CD14-positive monocyte (primary cell): Measurements from ENCODE around the gene FBH1. TPM values are rescaled to one million over a fixed set of nuclear protein-coding genes. Genes with fewer than 3 reads are reported as not detected.

Source experiments
- DNase-seq, 3 donors: peaks; one replicate each; pipeline ENCODE4 v3.0.0-alpha.2; 2011 to 2022
- H2AFZ ChIP-seq: 2 replicates; pipeline ENCODE4 v1.6.0; 2012; ENCODE audit warnings: mild to moderate bottlenecking, low read depth, low read length, inconsistent platforms; ENCODE audit not compliant: insufficient read depth, poor library complexity, severe bottlenecking
- H3K27ac ChIP-seq, 2 donors: 1 replicate in 1 of 2; 2 replicates in 1 of 2; pipeline ENCODE4 v1.5.1; 2012 to 2013; ENCODE audit warnings: low read length in 2 of 2, control low read depth in 1 of 2, inconsistent platforms in 1 of 2, low read depth in 1 of 2, mild to moderate bottlenecking in 1 of 2
- H3K27me3 ChIP-seq, 2 donors: one replicate each; pipeline versions ENCODE4 v1.6.0 to v1.6.1; 2011 to 2013; ENCODE audit warnings: low read length in 2 of 2; ENCODE audit not compliant: control insufficient read depth in 2 of 2, insufficient read depth in 2 of 2
- H3K36me3 ChIP-seq, 2 donors: replicated peaks in 1 of 2; 1 replicate in 1 of 2; 2 replicates in 1 of 2; pipeline versions ENCODE4 v1.5.1 to v1.6.1; 2012 to 2013; ENCODE audit warnings: low read length in 2 of 2, control low read depth in 1 of 2, inconsistent platforms in 1 of 2, mild to moderate bottlenecking in 1 of 2; ENCODE audit not compliant: insufficient read depth in 2 of 2, control insufficient read depth in 1 of 2
- H3K4me1 ChIP-seq, 2 donors: 1 replicate in 1 of 2; 2 replicates in 1 of 2; pipeline versions ENCODE4 v1.5.1 to v1.6.1; 2012 to 2013; ENCODE audit warnings: low read length in 2 of 2, control low read depth in 1 of 2, inconsistent platforms in 1 of 2, mild to moderate bottlenecking in 1 of 2, moderate library complexity in 1 of 2; ENCODE audit not compliant: insufficient read depth in 2 of 2, control insufficient read depth in 1 of 2
- H3K4me2 ChIP-seq: replicated peaks from 2 replicates; pipeline ENCODE3; 2012; ENCODE audit warnings: low read length, moderate library complexity, mild to moderate bottlenecking; ENCODE audit not compliant: poor library complexity, severe bottlenecking; ENCODE audit errors: extremely low read depth
- H3K4me3 ChIP-seq, 3 experiments: fragments of 200-600 bp in 1 of 3; sonication (generic) in 1 of 3; replicated peaks in 1 of 3; 1 replicate in 2 of 3; 2 replicates in 1 of 3; pipeline ENCODE4 v1.5.1; 2011 to 2013; ENCODE audit warnings: low read length in 3 of 3, mild to moderate bottlenecking in 3 of 3, control low read depth in 2 of 3, low read depth in 2 of 3, inconsistent platforms in 1 of 3, moderate library complexity in 1 of 3
- H3K79me2 ChIP-seq: 2 replicates; pipeline ENCODE4 v1.6.0; 2012; ENCODE audit warnings: mild to moderate bottlenecking, control low read depth, inconsistent platforms, low read length, moderate library complexity; ENCODE audit not compliant: insufficient read depth
- H3K9ac ChIP-seq: 2 replicates; pipeline ENCODE4 v1.6.0; 2017; ENCODE audit warnings: low read length, mild to moderate bottlenecking; ENCODE audit not compliant: insufficient read depth, poor library complexity, severe bottlenecking
- H3K9me3 ChIP-seq, 2 donors: replicated peaks in 1 of 2; 1 replicate in 1 of 2; 2 replicates in 1 of 2; pipeline versions ENCODE4 v1.5.1 to v1.6.1; 2012 to 2013; ENCODE audit warnings: low read length in 2 of 2, control low read depth in 1 of 2; ENCODE audit not compliant: control insufficient read depth in 1 of 2, insufficient read depth in 1 of 2
- H4K20me1 ChIP-seq: 2 replicates; pipeline ENCODE4 v1.6.0; 2012; ENCODE audit warnings: mild to moderate bottlenecking, low read length, control low read depth, moderate library complexity; ENCODE audit not compliant: insufficient read depth
- H3K27ac Mint-ChIP-seq, 7 donors: one replicate each; pipeline ENCODE4 v1.8.0; 2020; ENCODE audit warnings: mild to moderate bottlenecking in 7 of 7, mixed read lengths in 7 of 7, moderate library complexity in 6 of 7, inconsistent platforms in 2 of 7
- H3K27me3 Mint-ChIP-seq, 3 donors: one replicate each; pipeline ENCODE4 v1.8.0; 2021 to 2022; ENCODE audit warnings: low read depth in 3 of 3, mild to moderate bottlenecking in 3 of 3, mixed read lengths in 3 of 3, moderate library complexity in 3 of 3, inconsistent platforms in 1 of 3
- H3K36me3 Mint-ChIP-seq, 2 donors: one replicate each; pipeline ENCODE4 v1.8.0; 2020; ENCODE audit warnings: mixed read lengths in 2 of 2, inconsistent platforms in 1 of 2, mild to moderate bottlenecking in 1 of 2
- H3K4me1 Mint-ChIP-seq: one replicate; pipeline ENCODE4 v1.8.0; 2020; ENCODE audit warnings: mild to moderate bottlenecking, mixed read lengths
- H3K4me3 Mint-ChIP-seq, 2 donors: one replicate each; pipeline ENCODE4 v1.8.0; 2020; ENCODE audit warnings: mild to moderate bottlenecking in 2 of 2, mixed read lengths in 2 of 2, moderate library complexity in 1 of 2
- H3K9me3 Mint-ChIP-seq, 7 donors: one replicate each; pipeline ENCODE4 v1.8.0; 2020 to 2022; ENCODE audit warnings: mixed read lengths in 7 of 7, mild to moderate bottlenecking in 6 of 7, moderate library complexity in 6 of 7, inconsistent platforms in 2 of 7
- CTCF ChIP-seq: fragments of 200-600 bp; IDR thresholded peaks from one replicate; pipeline ENCODE4 v1.8.0; 2022; ENCODE audit warnings: antibody characterized with exemption, mild to moderate bottlenecking
- WGBS: methylation state at CpG from one replicate; pipeline ENCODE4 v1.1.5; 2013; ENCODE audit warnings: missing lambda C conversion rate; ENCODE audit not compliant: insufficient coverage; 5-methylcytosine and 5-hydroxymethylcytosine counted together
- intact Hi-C, 2 donors: fragments of 100-400 bp; cut with micrococcal nuclease; formaldehyde crosslinking; loops; one replicate each; pipeline versions ENCODE4 v1.15.0 to v1.15.1; 2023
- polyA plus RNA-seq, 3 donors: library from polyadenylated mRNA; depleted of rRNA in 1 of 3; unstranded in 2 of 3; stranded (reverse) in 1 of 3; fragments of 300-500 nt in 2 of 3; fragments of >200 nt in 1 of 3; fragmentation: Illumina TruSeq in 2 of 3; gene quantifications; 1 replicate in 2 of 3; 2 replicates in 1 of 3; pipeline ENCODE4 v1.2.3, GENCODE V29; 2012 to 2021

FBH1 gene
- polyA plus RNA-seq, 3 donors, result 33.9 to 73.3 (median 48.3) TPM

GRCh38 chr10:5964736-5965135 is 74.7 kb downstream of the FBH1 start:
- peaks cover 66 to 73% of the 10 kb centered on the region in 2 donors for H3K36me3 Mint-ChIP-seq
- Histone ChIP-seq H4K20me1 (peaks cover 49% of the 10 kb centered on the region), H3K27ac (no peak overlapping the region), H3K4me3 (no peak overlapping the region), H3K79me2 (peaks cover 14% of the 10 kb centered on the region), H3K9ac (no peak overlapping the region), H2AFZ (no peak overlapping the region), H3K4me1 (no peaks in the 10 kb centered on the region), H3K36me3 (peaks cover 36 to 80% of the 10 kb centered on the region in 2 donors), H3K4me2 (no peak overlapping the region), H3K27me3 (no peaks in the 10 kb centered on the region), H3K9me3 (no peaks in the 10 kb centered on the region)
- no peak overlapping the region for H3K4me3 Mint-ChIP-seq
- H3K27me3 Mint-ChIP-seq, result peaks cover 0 to 2% (median 0%) of the 10 kb centered on the region in 3 donors
- DNase-seq, result no peak
- WGBS, result 87% methylated on average over 3 of the region's 13 CpGs
- H3K27ac Mint-ChIP-seq, result peak overlapping the region in 2 of 7 donors; percentile 60 to 79
- TF ChIP-seq CTCF, result no peak
- intact Hi-C loops, result no loop called here
- H3K9me3 Mint-ChIP-seq, result no peaks in the 10 kb centered on the region
- H3K4me1 Mint-ChIP-seq, result no peaks in the 10 kb centered on the region

- WGBS, result 97% methylated on average over 5 of the region's 8 CpGs
- Mint-ChIP-seq H3K27ac (peak overlapping the region in 1 of 7 donors; percentile 8), H3K9me3 (no peaks in the 10 kb centered on the region), H3K27me3 (peaks cover 0 to 2% (median 0%) of the 10 kb centered on the region in 3 donors), H3K4me3 (no peak overlapping the region), H3K36me3 (peaks cover 63 to 68% of the 10 kb centered on the region in 2 donors), H3K4me1 (peaks cover 2% of the 10 kb centered on the region)
- Histone ChIP-seq H3K4me3 (no peak overlapping the region), H3K4me1 (no peaks in the 10 kb centered on the region), H3K9ac (no peak overlapping the region), H2AFZ (no peak overlapping the region), H3K27me3 (no peaks in the 10 kb centered on the region), H3K9me3 (no peaks in the 10 kb centered on the region), H3K79me2 (peaks cover 20% of the 10 kb centered on the region), H3K36me3 (peaks cover 31 to 75% of the 10 kb centered on the region in 2 donors), H4K20me1 (peaks cover 46% of the 10 kb centered on the region), H3K4me2 (no peak overlapping the region), H3K27ac (no peak overlapping the region)
- TF ChIP-seq CTCF, result no peak
- no peak for DNase-seq
- intact Hi-C loops, result no loop called here
Observed at GRCh38 chr10:5965266-5965665, 75.2 kb downstream of the FBH1 start.
